ENCODE data around the gene FRMD7.

- TF ChIP-seq BHLHE40 (IDR thresholded peaks at IDR 0.05; ENCODE audit: low read length) (no peak), ZKSCAN1 (IDR thresholded peaks at IDR 0.05; ENCODE audit: low read length) (no peak), POLR2AphosphoS2 (IDR thresholded peaks at IDR 0.05; ENCODE audit: low read depth, low read length) (no peak), CBX2 (IDR thresholded peaks at IDR 0.05; ENCODE audit: low read depth, low read length) (no peak), CBX2 (CRISPR knock-in tag; IDR thresholded peaks at IDR 0.05; ENCODE audit: low read depth) (no peak), ZNF749 (CRISPR knock-in tag; IDR thresholded peaks at IDR 0.05; ENCODE audit: borderline replicate concordance) (no peak), NFIC (IDR thresholded peaks at IDR 0.05; ENCODE audit: low read length) (no peak), KAT7 (CRISPR knock-in tag; IDR thresholded peaks at IDR 0.05; ENCODE audit: borderline replicate concordance) (no peak), GPN1 (CRISPR knock-in tag; IDR thresholded peaks at IDR 0.05; ENCODE audit: borderline replicate concordance) (no peak), ZNF7 (CRISPR knock-in tag; IDR thresholded peaks at IDR 0.05) (no peak), MAX (IDR thresholded peaks at IDR 0.05) (no peak), EZH2 (conservative IDR thresholded peaks at IDR 0.05; ENCODE audit: low read depth, low read length) (no peak), ZBTB39 (CRISPR knock-in tag; IDR thresholded peaks at IDR 0.05) (no peak), ZFAT (CRISPR knock-in tag; conservative IDR thresholded peaks at IDR 0.05) (no peak), ZNF773 (CRISPR knock-in tag; IDR thresholded peaks at IDR 0.05; ENCODE audit: borderline replicate concordance) (no peak)
Observed at GRCh38 chrX:132127743-132128142, at the start of gene FRMD7.
